HepG2 (cell line): Measurements from ENCODE around the gene UBP1. TPM values are rescaled to one million over a fixed set of nuclear protein-coding genes. Genes with fewer than 3 reads are reported as not detected.

Experiments used
- ATM ChIP-seq: fragments of 450-650 bp; IDR thresholded peaks from 2 replicates; pipeline ENCODE4 v1.7.1; 2017; ENCODE audit warnings: mild to moderate bottlenecking, borderline replicate concordance
- CHD4 ChIP-seq: fragments of 200-600 bp; sonication (generic); IDR thresholded peaks from 2 replicates; pipeline ENCODE4 v1.7.0; 2017; ENCODE audit warnings: mild to moderate bottlenecking, low read length, borderline replicate concordance
- FOSL2 ChIP-seq: sonication (generic); formaldehyde crosslinking; IDR thresholded peaks from 2 replicates; pipeline ENCODE4 v1.4.0; 2020; ENCODE audit warnings: missing genetic modification reagents
- MTF1 ChIP-seq: sonication (generic); formaldehyde crosslinking; IDR thresholded peaks from 2 replicates; pipeline ENCODE4 v1.5.0; 2020; ENCODE audit warnings: missing genetic modification reagents
- MXD3 ChIP-seq: IDR thresholded peaks from 2 replicates; pipeline ENCODE4 v1.6.1; 2016; ENCODE audit warnings: mild to moderate bottlenecking, missing biosample characterization, missing genetic modification reagents
- SALL2 ChIP-seq: sonication (generic); formaldehyde crosslinking; IDR thresholded peaks from 2 replicates; pipeline ENCODE4 v1.8.1; 2023; ENCODE audit warnings: mild to moderate bottlenecking, missing genetic modification reagents, inconsistent platforms
- SAP130 ChIP-seq: IDR thresholded peaks from 2 replicates; pipeline ENCODE4 v1.6.1; 2016; ENCODE audit warnings: low read depth
- THRA ChIP-seq: sonication (generic); formaldehyde crosslinking; IDR thresholded peaks from 2 replicates; pipeline ENCODE4 v1.4.0; 2020; ENCODE audit warnings: missing genetic modification reagents, borderline replicate concordance
- TRIM24 ChIP-seq: sonication (generic); formaldehyde crosslinking; IDR thresholded peaks from 2 replicates; pipeline ENCODE4 v1.8.0; 2022; ENCODE audit warnings: mild to moderate bottlenecking, missing genetic modification reagents
- ZFP36L2 ChIP-seq: sonication (generic); formaldehyde crosslinking; IDR thresholded peaks from 2 replicates; pipeline ENCODE4 v1.4.0; 2020; ENCODE audit warnings: missing genetic modification reagents
- ZNF12 ChIP-seq: sonication (generic); formaldehyde crosslinking; IDR thresholded peaks from 2 replicates; pipeline ENCODE4 v1.5.0; 2020; ENCODE audit warnings: missing genetic modification reagents
- ZNF280D ChIP-seq: sonication (generic); formaldehyde crosslinking; IDR thresholded peaks from 2 replicates; pipeline ENCODE4 v1.5.1; 2020; ENCODE audit warnings: mild to moderate bottlenecking, missing genetic modification reagents
- ZNF407 ChIP-seq: sonication (generic); formaldehyde crosslinking; IDR thresholded peaks from one replicate; pipeline ENCODE4 v1.5.1; 2020; ENCODE audit warnings: mild to moderate bottlenecking, missing genetic modification reagents; ENCODE audit errors: not compliant biosample characterization
- ZSCAN25 ChIP-seq: sonication (generic); formaldehyde crosslinking; IDR thresholded peaks from 2 replicates; pipeline ENCODE4 v1.8.0; 2022; ENCODE audit warnings: mild to moderate bottlenecking, missing genetic modification reagents
- ZSCAN31 ChIP-seq: sonication (generic); formaldehyde crosslinking; IDR thresholded peaks from 2 replicates; pipeline ENCODE4 v1.5.0; 2020; ENCODE audit warnings: low read depth, mild to moderate bottlenecking, missing genetic modification reagents
- polyA plus RNA-seq, 8 experiments: library from polyadenylated mRNA; depleted of rRNA in 3 of 8; stranded (reverse) in 7 of 8; unstranded in 1 of 8; fragments of >200 nt; fragmentation: Illumina TruSeq in 4 of 8; extraction: Trizol in 4 of 8; gene quantifications; 2 replicates each; pipeline versions ENCODE4 v1.2.1 to v1.2.3, GENCODE V29; 2011 to 2016; ENCODE audit warnings: low read depth in 4 of 8, missing spikeins in 1 of 8, mixed read lengths in 1 of 8; ENCODE audit not compliant: insufficient read depth in 1 of 8
- total RNA-seq, 5 experiments: library from RNA; depleted of rRNA; stranded (reverse); fragments of >200 nt; fragmentation: Illumina TruSeq; extraction: Trizol; gene quantifications; 2 replicates each; pipeline ENCODE4 v1.2.3, GENCODE V29; 2016; ENCODE audit warnings: low read depth in 1 of 5

Gene UBP1
- total and polyA plus RNA-seq, 2 of the 13 experiments (the other 11 are each of a cell fraction or from before 2014, with no cell fraction given) = 48.3 to 79.9 TPM

GRCh38 chr3:33440328-33441224 is at the start of gene UBP1 (continued):
- TF ChIP-seq ZNF407 (CRISPR knock-in tag) = no peak
- TF ChIP-seq SAP130 (CRISPR knock-in tag) = peak; percentile 58
- 0 out of 2 replicates have a peak, but pooled peaks have one; percentile 16 for TF ChIP-seq ZNF280D
- TF ChIP-seq SALL2 (CRISPR knock-in tag) = no peak
- no peak for TF ChIP-seq CHD4
- TF ChIP-seq ZSCAN25 = no peak
- no peak for TF ChIP-seq ATM
- peak; percentile 54; the same call in 1 of the 2 replicates for TF ChIP-seq MTF1
- TF ChIP-seq ZFP36L2 (CRISPR knock-in tag) = no peak
- no peak for TF ChIP-seq TRIM24
- TF ChIP-seq ZSCAN31 (CRISPR knock-in tag) = peak; percentile 35; the same call in 1 of the 2 replicates
- peak; percentile 85; the same call in 1 of the 2 replicates for TF ChIP-seq THRA (CRISPR knock-in tag)
- TF ChIP-seq ZNF12 (CRISPR knock-in tag) = peak; percentile 46; the same call in 1 of the 2 replicates
- no peak for TF ChIP-seq MXD3 (CRISPR knock-in tag)
- no peak for TF ChIP-seq FOSL2 (CRISPR knock-in tag)
